WTC11 (cell line): Measurements from ENCODE around the gene TNIP2. TPM values are rescaled to one million over a fixed set of nuclear protein-coding genes. Genes with fewer than 3 reads are reported as not detected.

Source experiments
- ATAC-seq: fragments of 200-7000 bp; cut with Tn5 transposase; 2 replicates; pipeline ENCODE4 v1.10.0; 2021; ENCODE audit warnings: mild to moderate bottlenecking, moderate library complexity
- CTCF ChIA-PET: fragments of 300-600 bp; sonication (Branson Sonifier 250); formaldehyde crosslinking; loops from one replicate; lab custom pipeline; 2021; ENCODE audit warnings: antibody characterized with exemption; lab: Charles Lee
- POLR2A ChIA-PET: fragments of 350-600 bp; sonication (Branson Sonifier 250); formaldehyde crosslinking; loops from one replicate; lab custom pipeline; 2021; ENCODE audit warnings: antibody characterized with exemption; lab: Charles Lee
- DNase-seq: peaks from one replicate; pipeline ENCODE4 v3.0.0; 2021; ENCODE audit warnings: low spot score
- H3K27ac Mint-ChIP-seq: 2 replicates; pipeline ENCODE4 v1.8.0; 2021; ENCODE audit warnings: mixed read lengths
- H3K27me3 Mint-ChIP-seq: 2 replicates; pipeline ENCODE4 v1.8.0; 2021; ENCODE audit warnings: low read depth, mild to moderate bottlenecking, moderate library complexity, mixed read lengths
- H3K36me3 Mint-ChIP-seq: 2 replicates; pipeline ENCODE4 v1.8.0; 2021; ENCODE audit warnings: mixed read lengths
- H3K4me1 Mint-ChIP-seq: 2 replicates; pipeline ENCODE4 v1.8.0; 2022; ENCODE audit warnings: mixed read lengths
- H3K4me3 Mint-ChIP-seq: 2 replicates; pipeline ENCODE4 v1.8.0; 2021; ENCODE audit warnings: mild to moderate bottlenecking, moderate library complexity, mixed read lengths
- H3K9me3 Mint-ChIP-seq: 2 replicates; pipeline ENCODE4 v1.8.0; 2021; ENCODE audit warnings: mixed read lengths
- ATF3 ChIP-seq: sonication (generic); formaldehyde crosslinking; conservative IDR thresholded peaks from 2 replicates; pipeline ENCODE4 v1.8.1; 2022; ENCODE audit warnings: mild to moderate bottlenecking, missing genetic modification reagents
- CBFB ChIP-seq: sonication (generic); formaldehyde crosslinking; IDR thresholded peaks from 2 replicates; pipeline ENCODE4 v1.8.1; 2022; ENCODE audit warnings: mild to moderate bottlenecking, low read depth, missing genetic modification reagents
- ERG ChIP-seq: fragments of 250-450 bp; sonication (Bioruptor Pico); IDR thresholded peaks from 2 replicates; pipeline ENCODE4 v1.8.0; 2021; ENCODE audit warnings: mild to moderate bottlenecking
- JAZF1 ChIP-seq: fragments of 250-450 bp; sonication (Bioruptor Pico); IDR thresholded peaks from 2 replicates; pipeline ENCODE4 v1.9.0; 2021; ENCODE audit warnings: moderate library complexity, mild to moderate bottlenecking, inconsistent platforms
- KAT7 ChIP-seq: sonication (generic); formaldehyde crosslinking; IDR thresholded peaks from 2 replicates; pipeline ENCODE4 v1.8.1; 2023; ENCODE audit warnings: missing genetic modification reagents, mild to moderate bottlenecking, borderline replicate concordance
- NFE2L1 ChIP-seq: sonication (generic); formaldehyde crosslinking; IDR thresholded peaks from 2 replicates; pipeline ENCODE4 v1.8.1; 2023; ENCODE audit warnings: missing genetic modification reagents
- NR3C1 ChIP-seq: sonication (generic); formaldehyde crosslinking; conservative IDR thresholded peaks from 2 replicates; pipeline ENCODE4 v1.8.1; 2023; ENCODE audit warnings: low read depth, mild to moderate bottlenecking, missing genetic modification reagents
- SP1 ChIP-seq: sonication (generic); formaldehyde crosslinking; conservative IDR thresholded peaks from 2 replicates; pipeline ENCODE4 v1.8.1; 2022; ENCODE audit warnings: missing genetic modification reagents
- USF2 ChIP-seq: sonication (generic); formaldehyde crosslinking; IDR thresholded peaks from 2 replicates; pipeline ENCODE4 v1.8.1; 2023; ENCODE audit warnings: mild to moderate bottlenecking, missing genetic modification reagents, moderate library complexity
- ZNF263 ChIP-seq: sonication (generic); formaldehyde crosslinking; IDR thresholded peaks from 2 replicates; pipeline ENCODE4 v1.8.1; 2022; ENCODE audit warnings: low read depth, mild to moderate bottlenecking, moderate library complexity, missing genetic modification reagents
- ZNF423 ChIP-seq: fragments of 250-450 bp; sonication (Bioruptor Pico); IDR thresholded peaks from 2 replicates; pipeline ENCODE4 v2.1.2; 2022; ENCODE audit warnings: mild to moderate bottlenecking, moderate library complexity
- ZNF671 ChIP-seq: fragments of 250-450 bp; sonication (Bioruptor Pico); IDR thresholded peaks from 2 replicates; pipeline ENCODE4 v1.8.0; 2021; ENCODE audit warnings: mild to moderate bottlenecking
- total RNA-seq: library from RNA; stranded (reverse); gene quantifications from 3 replicates; pipeline ENCODE4 v1.2.3, GENCODE V29; 2021
- TF ChIP-seq, protein P1 (sequence below): fragments of 250-450 bp; sonication (Bioruptor Pico); IDR thresholded peaks from 2 replicates; pipeline ENCODE4 v1.9.0; 2021; ENCODE audit warnings: mild to moderate bottlenecking
- TF ChIP-seq, protein P2 (sequence below): sonication (generic); formaldehyde crosslinking; IDR thresholded peaks from 2 replicates; pipeline ENCODE4 v1.8.0; 2022; ENCODE audit warnings: mild to moderate bottlenecking, missing genetic modification reagents
- TF ChIP-seq, protein P3 (sequence below): sonication (generic); formaldehyde crosslinking; IDR thresholded peaks from 2 replicates; pipeline ENCODE4 v1.8.1; 2023; ENCODE audit warnings: mild to moderate bottlenecking, missing genetic modification reagents, borderline replicate concordance
- TF ChIP-seq, protein P4 (sequence below): sonication (generic); formaldehyde crosslinking; IDR thresholded peaks from 2 replicates; pipeline ENCODE4 v1.8.1; 2023; ENCODE audit warnings: mild to moderate bottlenecking, missing genetic modification reagents

The TNIP2 gene
- total RNA-seq, 1 experiment from 2014 or later = 44.4 TPM

DNA sequence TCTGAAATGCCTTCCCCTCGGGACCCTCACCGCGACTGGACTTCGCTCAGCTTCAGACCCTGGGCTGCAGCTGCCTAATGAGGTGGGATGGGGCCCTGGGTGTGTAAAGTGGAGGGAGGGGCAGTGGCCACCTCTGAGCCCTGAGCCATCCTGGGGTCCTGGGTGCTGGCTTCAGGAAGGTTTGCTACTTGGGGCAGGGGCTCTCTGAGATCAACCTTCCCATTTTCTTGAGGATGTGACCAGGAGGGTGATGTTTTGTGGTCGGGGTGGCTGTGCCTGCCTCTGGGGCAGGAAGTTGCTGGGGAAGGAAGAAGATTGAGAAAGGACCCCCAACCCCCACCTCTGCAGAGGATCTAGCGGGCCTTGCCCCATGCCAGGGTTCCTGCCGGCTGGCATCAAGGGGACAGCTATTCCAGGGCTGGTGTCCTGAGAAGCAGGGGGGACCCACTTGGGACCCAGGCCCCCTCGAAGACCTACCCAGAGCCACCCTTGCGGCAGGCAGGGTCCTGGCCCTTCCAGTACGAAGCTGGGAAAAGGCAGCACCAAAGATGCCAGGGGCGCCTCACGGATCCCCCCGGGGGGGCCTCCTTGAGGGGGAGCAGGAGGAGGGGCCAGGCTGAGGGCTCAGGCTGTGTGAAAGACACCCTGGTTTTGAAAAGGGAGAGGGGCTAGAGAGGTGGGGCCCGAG lies 43.2 kb upstream of the TNIP2 start (continued):
- TF ChIP-seq, protein P1, sequence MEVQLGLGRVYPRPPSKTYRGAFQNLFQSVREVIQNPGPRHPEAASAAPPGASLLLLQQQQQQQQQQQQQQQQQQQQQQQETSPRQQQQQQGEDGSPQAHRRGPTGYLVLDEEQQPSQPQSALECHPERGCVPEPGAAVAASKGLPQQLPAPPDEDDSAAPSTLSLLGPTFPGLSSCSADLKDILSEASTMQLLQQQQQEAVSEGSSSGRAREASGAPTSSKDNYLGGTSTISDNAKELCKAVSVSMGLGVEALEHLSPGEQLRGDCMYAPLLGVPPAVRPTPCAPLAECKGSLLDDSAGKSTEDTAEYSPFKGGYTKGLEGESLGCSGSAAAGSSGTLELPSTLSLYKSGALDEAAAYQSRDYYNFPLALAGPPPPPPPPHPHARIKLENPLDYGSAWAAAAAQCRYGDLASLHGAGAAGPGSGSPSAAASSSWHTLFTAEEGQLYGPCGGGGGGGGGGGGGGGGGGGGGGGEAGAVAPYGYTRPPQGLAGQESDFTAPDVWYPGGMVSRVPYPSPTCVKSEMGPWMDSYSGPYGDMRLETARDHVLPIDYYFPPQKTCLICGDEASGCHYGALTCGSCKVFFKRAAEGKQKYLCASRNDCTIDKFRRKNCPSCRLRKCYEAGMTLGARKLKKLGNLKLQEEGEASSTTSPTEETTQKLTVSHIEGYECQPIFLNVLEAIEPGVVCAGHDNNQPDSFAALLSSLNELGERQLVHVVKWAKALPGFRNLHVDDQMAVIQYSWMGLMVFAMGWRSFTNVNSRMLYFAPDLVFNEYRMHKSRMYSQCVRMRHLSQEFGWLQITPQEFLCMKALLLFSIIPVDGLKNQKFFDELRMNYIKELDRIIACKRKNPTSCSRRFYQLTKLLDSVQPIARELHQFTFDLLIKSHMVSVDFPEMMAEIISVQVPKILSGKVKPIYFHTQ (CRISPR knock-in tag) = no peak
- no peak for TF ChIP-seq NFE2L1 (CRISPR knock-in tag)
- TF ChIP-seq, protein P2, sequence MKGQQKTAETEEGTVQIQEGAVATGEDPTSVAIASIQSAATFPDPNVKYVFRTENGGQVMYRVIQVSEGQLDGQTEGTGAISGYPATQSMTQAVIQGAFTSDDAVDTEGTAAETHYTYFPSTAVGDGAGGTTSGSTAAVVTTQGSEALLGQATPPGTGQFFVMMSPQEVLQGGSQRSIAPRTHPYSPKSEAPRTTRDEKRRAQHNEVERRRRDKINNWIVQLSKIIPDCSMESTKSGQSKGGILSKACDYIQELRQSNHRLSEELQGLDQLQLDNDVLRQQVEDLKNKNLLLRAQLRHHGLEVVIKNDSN = no peak
- no peak for TF ChIP-seq KAT7 (CRISPR knock-in tag)
- no peak for TF ChIP-seq JAZF1 (CRISPR knock-in tag)
- TF ChIP-seq ATF3 (CRISPR knock-in tag) = no peak

DNA sequence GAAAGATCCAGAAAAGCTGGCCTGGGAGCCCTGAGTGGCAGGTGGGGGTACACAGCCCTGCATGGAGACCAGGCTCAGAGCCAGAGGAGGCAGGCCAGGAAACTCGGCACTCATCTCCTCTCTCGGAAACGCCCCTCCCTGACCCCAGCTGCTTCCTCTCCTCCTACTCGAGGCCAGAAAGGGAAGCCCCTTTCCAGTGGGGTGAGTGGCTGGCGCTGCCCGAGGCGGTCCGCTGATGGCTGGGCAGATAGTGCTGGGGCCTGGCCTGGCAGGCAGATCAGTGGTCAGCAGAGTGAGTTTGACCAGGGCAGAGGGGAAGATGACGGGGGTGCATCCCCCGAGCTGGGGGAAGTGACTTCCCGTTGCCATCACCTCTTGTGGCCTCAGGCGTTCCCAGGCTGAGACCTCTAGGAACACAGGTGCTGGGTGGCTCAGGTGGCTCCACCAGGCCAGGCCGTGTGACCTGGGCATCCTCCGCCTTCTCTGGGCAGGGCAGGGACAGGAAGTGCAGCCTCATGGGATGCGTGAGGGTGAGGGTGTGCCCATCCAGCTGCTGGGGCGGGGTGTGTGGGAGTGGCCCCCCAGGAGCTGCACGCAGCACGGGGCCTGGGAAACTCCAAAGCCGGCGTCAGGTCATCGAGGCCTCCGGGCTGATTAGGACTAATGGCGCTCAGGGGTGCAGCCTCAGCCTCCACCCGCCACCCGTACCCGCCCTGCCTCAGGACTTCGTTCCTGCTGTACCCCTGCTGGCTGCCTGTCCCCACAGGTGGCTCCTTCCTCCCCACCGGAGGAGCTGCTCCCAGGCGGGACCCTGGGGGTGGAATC lies 42.5 kb upstream of the TNIP2 start:
- ChIA-PET CTCF (interaction anchor here (1.0 kb wide), 1 partner anchor 19 kb away, joined by 4 read pairs; no protein-coding TSS in a partner anchor), POLR2A (interaction anchor here (0.6 kb wide), 1 partner anchor 205 kb away, joined by 3 read pairs; no protein-coding TSS in a partner anchor)
- ATAC-seq (no peak), DNase-seq (no peak)
- Mint-ChIP-seq H3K4me1 (peaks cover 18% of the 10 kb centered on the region), H3K4me3 (no peak overlapping the region), H3K9me3 (no peaks in the 10 kb centered on the region), H3K36me3 (no peaks in the 10 kb centered on the region), H3K27ac (peak overlapping the region; percentile 83), H3K27me3 (peaks cover 8% of the 10 kb centered on the region)
- no peak for TF ChIP-seq ERG
- no peak for TF ChIP-seq SP1 (CRISPR knock-in tag)
- TF ChIP-seq USF2 (CRISPR knock-in tag) = 0 out of 2 replicates have a peak, but pooled peaks have one; percentile 24
- no peak for TF ChIP-seq NR3C1 (CRISPR knock-in tag)
- TF ChIP-seq ZNF423 (CRISPR knock-in tag) = no peak

DNA sequence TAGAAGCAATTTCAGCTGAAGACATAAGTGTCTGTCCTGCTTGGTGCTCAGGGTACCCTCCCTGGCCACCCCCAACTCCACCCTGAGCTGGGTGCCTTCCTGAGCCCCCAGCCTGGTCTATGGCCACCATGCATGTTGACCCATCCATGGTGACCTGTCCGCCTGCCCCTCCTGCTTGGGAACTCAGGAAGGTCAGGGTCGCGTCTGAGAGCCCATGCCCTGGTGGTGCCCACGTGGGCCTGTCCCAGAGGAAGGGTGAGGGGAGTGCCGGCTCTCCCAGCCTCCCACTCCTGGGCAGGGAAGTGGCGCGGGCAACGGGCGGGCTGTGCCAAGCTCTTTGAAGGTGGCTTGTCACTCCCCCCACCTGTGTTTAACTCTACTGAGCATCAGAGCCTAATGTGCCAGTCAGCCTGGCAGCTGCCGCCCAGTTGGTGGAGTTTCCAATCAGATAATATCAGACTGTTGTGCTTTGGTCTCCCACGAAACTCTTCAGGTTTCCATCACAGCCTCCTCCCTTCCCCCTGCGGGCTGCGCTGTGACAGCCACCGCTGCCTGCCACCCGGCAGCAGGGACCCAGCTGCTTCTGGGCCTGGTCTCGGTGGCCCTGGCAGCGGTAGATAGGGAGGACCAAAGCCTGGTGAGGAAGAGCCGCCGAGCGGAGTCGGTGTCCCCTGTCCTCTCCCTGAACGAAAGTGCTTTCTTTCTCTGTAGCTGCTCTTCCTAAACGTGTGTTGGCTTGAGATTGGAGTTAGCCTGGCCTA lies 41.6 kb upstream of the TNIP2 start:
- ChIA-PET POLR2A (interaction anchor here (0.6 kb wide), 2 partner anchors 116 to 204 kb away, joined by 3 to 11 read pairs; no protein-coding TSS in a partner anchor), CTCF (interaction anchor here (1.0 kb wide), 1 partner anchor 20 kb away, joined by 4 read pairs; no protein-coding TSS in a partner anchor)
- DNase-seq (no peak), ATAC-seq (no peak)
- Mint-ChIP-seq H3K27ac (peak overlapping the region; percentile 83), H3K9me3 (no peaks in the 10 kb centered on the region), H3K36me3 (no peaks in the 10 kb centered on the region), H3K4me3 (no peak overlapping the region), H3K27me3 (peaks cover 10% of the 10 kb centered on the region), H3K4me1 (peaks cover 18% of the 10 kb centered on the region)
- TF ChIP-seq ZNF671 (CRISPR knock-in tag) (no peak), ZNF263 (CRISPR knock-in tag) (no peak), CBFB (no peak)
- TF ChIP-seq, protein P3, sequence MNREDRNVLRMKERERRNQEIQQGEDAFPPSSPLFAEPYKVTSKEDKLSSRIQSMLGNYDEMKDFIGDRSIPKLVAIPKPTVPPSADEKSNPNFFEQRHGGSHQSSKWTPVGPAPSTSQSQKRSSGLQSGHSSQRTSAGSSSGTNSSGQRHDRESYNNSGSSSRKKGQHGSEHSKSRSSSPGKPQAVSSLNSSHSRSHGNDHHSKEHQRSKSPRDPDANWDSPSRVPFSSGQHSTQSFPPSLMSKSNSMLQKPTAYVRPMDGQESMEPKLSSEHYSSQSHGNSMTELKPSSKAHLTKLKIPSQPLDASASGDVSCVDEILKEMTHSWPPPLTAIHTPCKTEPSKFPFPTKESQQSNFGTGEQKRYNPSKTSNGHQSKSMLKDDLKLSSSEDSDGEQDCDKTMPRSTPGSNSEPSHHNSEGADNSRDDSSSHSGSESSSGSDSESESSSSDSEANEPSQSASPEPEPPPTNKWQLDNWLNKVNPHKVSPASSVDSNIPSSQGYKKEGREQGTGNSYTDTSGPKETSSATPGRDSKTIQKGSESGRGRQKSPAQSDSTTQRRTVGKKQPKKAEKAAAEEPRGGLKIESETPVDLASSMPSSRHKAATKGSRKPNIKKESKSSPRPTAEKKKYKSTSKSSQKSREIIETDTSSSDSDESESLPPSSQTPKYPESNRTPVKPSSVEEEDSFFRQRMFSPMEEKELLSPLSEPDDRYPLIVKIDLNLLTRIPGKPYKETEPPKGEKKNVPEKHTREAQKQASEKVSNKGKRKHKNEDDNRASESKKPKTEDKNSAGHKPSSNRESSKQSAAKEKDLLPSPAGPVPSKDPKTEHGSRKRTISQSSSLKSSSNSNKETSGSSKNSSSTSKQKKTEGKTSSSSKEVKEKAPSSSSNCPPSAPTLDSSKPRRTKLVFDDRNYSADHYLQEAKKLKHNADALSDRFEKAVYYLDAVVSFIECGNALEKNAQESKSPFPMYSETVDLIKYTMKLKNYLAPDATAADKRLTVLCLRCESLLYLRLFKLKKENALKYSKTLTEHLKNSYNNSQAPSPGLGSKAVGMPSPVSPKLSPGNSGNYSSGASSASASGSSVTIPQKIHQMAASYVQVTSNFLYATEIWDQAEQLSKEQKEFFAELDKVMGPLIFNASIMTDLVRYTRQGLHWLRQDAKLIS = no peak
- TF ChIP-seq, protein P4, sequence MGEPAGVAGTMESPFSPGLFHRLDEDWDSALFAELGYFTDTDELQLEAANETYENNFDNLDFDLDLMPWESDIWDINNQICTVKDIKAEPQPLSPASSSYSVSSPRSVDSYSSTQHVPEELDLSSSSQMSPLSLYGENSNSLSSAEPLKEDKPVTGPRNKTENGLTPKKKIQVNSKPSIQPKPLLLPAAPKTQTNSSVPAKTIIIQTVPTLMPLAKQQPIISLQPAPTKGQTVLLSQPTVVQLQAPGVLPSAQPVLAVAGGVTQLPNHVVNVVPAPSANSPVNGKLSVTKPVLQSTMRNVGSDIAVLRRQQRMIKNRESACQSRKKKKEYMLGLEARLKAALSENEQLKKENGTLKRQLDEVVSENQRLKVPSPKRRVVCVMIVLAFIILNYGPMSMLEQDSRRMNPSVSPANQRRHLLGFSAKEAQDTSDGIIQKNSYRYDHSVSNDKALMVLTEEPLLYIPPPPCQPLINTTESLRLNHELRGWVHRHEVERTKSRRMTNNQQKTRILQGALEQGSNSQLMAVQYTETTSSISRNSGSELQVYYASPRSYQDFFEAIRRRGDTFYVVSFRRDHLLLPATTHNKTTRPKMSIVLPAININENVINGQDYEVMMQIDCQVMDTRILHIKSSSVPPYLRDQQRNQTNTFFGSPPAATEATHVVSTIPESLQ (CRISPR knock-in tag) = no peak
